Mesendoderm (in vitro differentiated cells): Measurements from ENCODE around the gene MEGF6.
"Not testable (repeated sequence)": the region's sequence is repeated elsewhere in the genome, so short reads cannot be mapped to it uniquely, and the experiment has no call there.

Experiments
- DNase-seq: peaks from one replicate; pipeline ENCODE4 v3.0.0; 2013
- H2AK5ac ChIP-seq: 2 replicates; pipeline ENCODE4 v1.6.1; 2013; ENCODE audit warnings: low read length, inconsistent platforms
- H2BK120ac ChIP-seq: 2 replicates; pipeline ENCODE4 v1.6.1; 2013; ENCODE audit warnings: low read depth, mild to moderate bottlenecking, low read length, moderate library complexity, mixed read lengths
- H2BK15ac ChIP-seq: replicated peaks from 2 replicates; pipeline ENCODE4 v1.6.1; 2013; ENCODE audit warnings: low read depth, mild to moderate bottlenecking, moderate library complexity
- H2BK5ac ChIP-seq: 2 replicates; pipeline ENCODE4 v1.6.1; 2013; ENCODE audit warnings: low read length, inconsistent platforms
- H3K18ac ChIP-seq: 2 replicates; pipeline ENCODE4 v1.6.1; 2013; ENCODE audit warnings: mild to moderate bottlenecking, low read length, mixed read lengths
- H3K23ac ChIP-seq: one replicate; pipeline ENCODE4 v1.6.1; 2013; ENCODE audit warnings: low read length
- H3K27ac ChIP-seq: 2 replicates; pipeline ENCODE4 v1.5.1; 2013; ENCODE audit warnings: low read depth, mild to moderate bottlenecking, inconsistent platforms, low read length, moderate library complexity
- H3K27me3 ChIP-seq: 2 replicates; pipeline ENCODE4 v1.6.1; 2013; ENCODE audit warnings: low read length, control low read depth, mild to moderate bottlenecking, inconsistent platforms; ENCODE audit not compliant: insufficient read depth, poor library complexity
- H3K36me3 ChIP-seq: 2 replicates; pipeline ENCODE4 v1.6.1; 2013; ENCODE audit warnings: low read length, inconsistent platforms; ENCODE audit not compliant: control insufficient read depth, insufficient read depth
- H3K4ac ChIP-seq: one replicate; pipeline ENCODE4 v1.6.1; 2013; ENCODE audit warnings: low read depth, mild to moderate bottlenecking, low read length, moderate library complexity
- H3K4me1 ChIP-seq: 2 replicates; pipeline ENCODE4 v1.6.1; 2013; ENCODE audit warnings: low read depth, low read length, inconsistent platforms; ENCODE audit not compliant: control insufficient read depth
- H3K4me2 ChIP-seq: 2 replicates; pipeline ENCODE4 v1.6.1; 2013; ENCODE audit warnings: low read length
- H3K4me3 ChIP-seq: 2 replicates; pipeline ENCODE4 v1.5.1; 2013; ENCODE audit warnings: mild to moderate bottlenecking, low read length
- H3K56ac ChIP-seq: one replicate; pipeline ENCODE4 v1.6.1; 2013; ENCODE audit warnings: low read length
- H3K79me1 ChIP-seq: 2 replicates; pipeline ENCODE4 v1.6.1; 2013; ENCODE audit warnings: low read length, inconsistent platforms
- H3K79me2 ChIP-seq: 2 replicates; pipeline ENCODE4 v1.6.1; 2013; ENCODE audit warnings: mild to moderate bottlenecking, low read length; ENCODE audit not compliant: control insufficient read depth, insufficient read depth
- H3K9ac ChIP-seq: 2 replicates; pipeline ENCODE4 v1.6.1; 2013; ENCODE audit warnings: low read length, inconsistent platforms
- H4K5ac ChIP-seq: one replicate; pipeline ENCODE4 v1.6.1; 2013; ENCODE audit warnings: low read length
- H4K8ac ChIP-seq: one replicate; pipeline ENCODE4 v1.6.1; 2013; ENCODE audit warnings: low read depth, mild to moderate bottlenecking, control low read depth, low read length, moderate library complexity
- WGBS: extraction: QIAGEN DNeasy Blood & Tissue Kit; methylation state at CpG from one replicate; pipeline ENCODE4 v1.1.7; 2013; ENCODE audit warnings: low lambda C conversion rate, missing lambda C conversion rate; ENCODE audit not compliant: insufficient coverage; ENCODE audit errors: extremely low coverage; 5-methylcytosine and 5-hydroxymethylcytosine counted together

MEGF6 gene

GRCh38 chr1:3572638-3573037 lies 38.7 kb downstream of the MEGF6 start:
- H4K5ac ChIP-seq, H3K27me3 ChIP-seq, H3K9ac ChIP-seq, H3K4me2 ChIP-seq, H2BK5ac ChIP-seq, H2AK5ac ChIP-seq, H3K79me1 ChIP-seq, H2BK15ac ChIP-seq, H3K4me1 ChIP-seq, DNase-seq, H3K23ac ChIP-seq, H3K27ac ChIP-seq, H3K56ac ChIP-seq, H3K4me3 ChIP-seq, H2BK120ac ChIP-seq, H3K79me2 ChIP-seq, H3K36me3 ChIP-seq, H3K18ac ChIP-seq, H3K4ac ChIP-seq, H4K8ac ChIP-seq: not testable (repeated sequence)
- no CpG with 5 or more reads among the region's 1 CpG for WGBS

GRCh38 chr1:3571263-3571662 lies 40.0 kb downstream of the MEGF6 start:
- WGBS = no CpG with 5 or more reads among the region's 6 CpGs
- H3K23ac ChIP-seq = no peak overlapping the region
- H2AK5ac ChIP-seq = no peak overlapping the region
- no peaks in the 10 kb centered on the region for H3K79me1 ChIP-seq
- no peak overlapping the region for H3K27ac ChIP-seq
- no peak overlapping the region for H3K18ac ChIP-seq
- no peak overlapping the region for H3K56ac ChIP-seq
- no peaks in the 10 kb centered on the region for H3K27me3 ChIP-seq
- H3K79me2 ChIP-seq = no peaks in the 10 kb centered on the region
- H3K4me1 ChIP-seq = no peaks in the 10 kb centered on the region
- DNase-seq = no peak
- H3K9ac ChIP-seq = no peak overlapping the region
- H2BK120ac ChIP-seq = no peak overlapping the region
- H3K36me3 ChIP-seq = no peaks in the 10 kb centered on the region
- H4K5ac ChIP-seq = no peak overlapping the region
- no peak overlapping the region for H3K4me3 ChIP-seq
- no peak overlapping the region for H3K4me2 ChIP-seq
- no peak overlapping the region for H4K8ac ChIP-seq
- no peak overlapping the region for H2BK15ac ChIP-seq
- H3K4ac ChIP-seq = no peak overlapping the region
- H2BK5ac ChIP-seq = no peak overlapping the region

GRCh38 chr1:3570066-3570986 lies 41.0 kb downstream of the MEGF6 start:
- Histone ChIP-seq H3K36me3 (no peaks in the 10 kb centered on the region), H3K27ac (no peak overlapping the region), H3K27me3 (no peaks in the 10 kb centered on the region), H3K56ac (no peak overlapping the region), H3K4me2 (no peak overlapping the region), H2AK5ac (no peak overlapping the region), H2BK15ac (no peak overlapping the region), H3K9ac (no peak overlapping the region), H2BK5ac (no peak overlapping the region), H3K4me1 (no peaks in the 10 kb centered on the region), H3K4ac (no peak overlapping the region), H3K79me1 (no peaks in the 10 kb centered on the region), H3K23ac (no peak overlapping the region), H3K18ac (no peak overlapping the region), H4K8ac (no peak overlapping the region), H4K5ac (no peak overlapping the region), H3K79me2 (no peaks in the 10 kb centered on the region), H3K4me3 (no peak overlapping the region), H2BK120ac (no peak overlapping the region)
- WGBS = no CpG with 5 or more reads among the region's 21 CpGs
- no peak for DNase-seq

GRCh38 chr1:3569436-3569835 lies 41.9 kb downstream of the MEGF6 start:
- no peak for DNase-seq
- Histone ChIP-seq H2BK120ac (no peak overlapping the region), H3K9ac (no peak overlapping the region), H4K5ac (no peak overlapping the region), H3K56ac (no peak overlapping the region), H3K23ac (no peak overlapping the region), H3K27me3 (no peaks in the 10 kb centered on the region), H2AK5ac (no peak overlapping the region), H3K4ac (no peak overlapping the region), H4K8ac (no peak overlapping the region), H3K4me2 (no peak overlapping the region), H3K18ac (no peak overlapping the region), H3K4me1 (no peaks in the 10 kb centered on the region), H3K79me1 (no peaks in the 10 kb centered on the region), H3K27ac (no peak overlapping the region), H2BK15ac (no peak overlapping the region), H3K4me3 (no peak overlapping the region), H3K36me3 (no peaks in the 10 kb centered on the region), H3K79me2 (no peaks in the 10 kb centered on the region), H2BK5ac (no peak overlapping the region)
- no CpG with 5 or more reads among the region's 8 CpGs for WGBS

- no peak overlapping the region for H3K23ac ChIP-seq
- H2BK15ac ChIP-seq = no peak overlapping the region
- H2AK5ac ChIP-seq = no peak overlapping the region
- H3K79me2 ChIP-seq = no peaks in the 10 kb centered on the region
- H3K56ac ChIP-seq = no peak overlapping the region
- H2BK5ac ChIP-seq = no peak overlapping the region
- no CpG with 5 or more reads among the region's 13 CpGs for WGBS
- H3K27me3 ChIP-seq = no peaks in the 10 kb centered on the region
- no peaks in the 10 kb centered on the region for H3K79me1 ChIP-seq
- H4K8ac ChIP-seq = no peak overlapping the region
- H3K4ac ChIP-seq = no peak overlapping the region
- no peak overlapping the region for H3K27ac ChIP-seq
- H3K4me1 ChIP-seq = no peaks in the 10 kb centered on the region
- H2BK120ac ChIP-seq = no peak overlapping the region
- no peak overlapping the region for H3K9ac ChIP-seq
- no peak overlapping the region for H3K4me2 ChIP-seq
- no peaks in the 10 kb centered on the region for H3K36me3 ChIP-seq
- no peak for DNase-seq
- H3K4me3 ChIP-seq = no peak overlapping the region
- no peak overlapping the region for H3K18ac ChIP-seq
- no peak overlapping the region for H4K5ac ChIP-seq
Observed at GRCh38 chr1:3568815-3569435, 42.4 kb downstream of the MEGF6 start.
